DOHH2 (cell line): ENCODE measurements around the gene SHROOM2.

Experiments used
- H3F3A ChIP-seq: fragments of 200-600 bp; sonication (generic), shearing (Covaris generic); 2 replicates; pipeline ENCODE4 v1.6.0; 2016; ENCODE audit warnings: antibody characterized with exemption, mild to moderate bottlenecking; ENCODE audit not compliant: control insufficient read depth, insufficient read depth
- H3K27ac ChIP-seq: fragments of 200-600 bp; sonication (generic); 2 replicates; pipeline ENCODE4 v1.5.1; 2014; ENCODE audit warnings: low read depth, mild to moderate bottlenecking, low read length, moderate library complexity
- H3K27me3 ChIP-seq: fragments of 200-600 bp; sonication (generic); 2 replicates; pipeline ENCODE4 v1.6.1; 2014; ENCODE audit warnings: mild to moderate bottlenecking, low read length, mixed read lengths; ENCODE audit not compliant: control insufficient read depth
- H3K36me3 ChIP-seq: fragments of 200-600 bp; sonication (generic); 2 replicates; pipeline ENCODE4 v1.6.1; 2014; ENCODE audit warnings: mild to moderate bottlenecking, low read length, moderate library complexity, mixed read lengths; ENCODE audit not compliant: control insufficient read depth
- H3K4me1 ChIP-seq: fragments of 200-600 bp; sonication (generic); 2 replicates; pipeline ENCODE4 v1.6.1; 2014; ENCODE audit warnings: mild to moderate bottlenecking, low read length, mixed read lengths; ENCODE audit not compliant: control insufficient read depth
- H3K4me2 ChIP-seq: fragments of 200-600 bp; sonication (generic); 2 replicates; pipeline ENCODE4 v1.6.0; 2014; ENCODE audit warnings: mild to moderate bottlenecking, low read length, moderate library complexity
- H3K4me3 ChIP-seq: fragments of 200-600 bp; sonication (generic); 2 replicates; pipeline ENCODE4 v1.5.1; 2014; ENCODE audit warnings: mild to moderate bottlenecking, low read length, mixed read lengths
- H3K79me2 ChIP-seq: fragments of 200-600 bp; sonication (generic); 2 replicates; pipeline ENCODE4 v1.6.1; 2014; ENCODE audit warnings: mild to moderate bottlenecking, low read length, mixed read lengths; ENCODE audit not compliant: control insufficient read depth
- H3K9me2 ChIP-seq: fragments of 200-600 bp; sonication (generic); replicated peaks from 2 replicates; pipeline ENCODE4 v1.6.1; 2014; ENCODE audit warnings: mild to moderate bottlenecking, low read length, mixed read lengths; ENCODE audit not compliant: control insufficient read depth
- H3K9me3 ChIP-seq: fragments of 200-600 bp; sonication (generic); 2 replicates; pipeline ENCODE4 v1.6.1; 2014; ENCODE audit warnings: antibody characterized with exemption, low read length, mixed read lengths; ENCODE audit not compliant: control insufficient read depth, insufficient read depth
- H4K20me1 ChIP-seq: fragments of 200-600 bp; sonication (generic); 2 replicates; pipeline ENCODE4 v1.6.0; 2014; ENCODE audit warnings: low read depth, mild to moderate bottlenecking, antibody characterized with exemption, low read length, moderate library complexity; ENCODE audit not compliant: control insufficient read depth, insufficient read depth
- CTCF ChIP-seq: fragments of 200-600 bp; sonication (generic); IDR thresholded peaks from one replicate; pipeline ENCODE4 v1.5.1; 2014; ENCODE audit warnings: antibody characterized with exemption, mild to moderate bottlenecking, low read depth, low read length; ENCODE audit not compliant: poor library complexity, severe bottlenecking
- EZH2phosphoT487 ChIP-seq: fragments of 200-600 bp; sonication (generic); IDR thresholded peaks from 2 replicates; pipeline ENCODE4 v1.6.1; 2017; ENCODE audit warnings: borderline replicate concordance, mild to moderate bottlenecking, antibody characterized with exemption, low read length, moderate library complexity, mixed read lengths

SHROOM2 gene

GRCh38 chrX:9947131-9947794 is 161.0 kb downstream of the SHROOM2 start:
- H4K20me1 ChIP-seq, result no peaks in the 10 kb centered on the region
- no peaks in the 10 kb centered on the region; the same call in 1 of the 2 replicates for H3K27me3 ChIP-seq
- H3K4me1 ChIP-seq, result peaks cover 4% of the 10 kb centered on the region; the same call in 1 of the 2 replicates
- no peaks in the 10 kb centered on the region for H3K36me3 ChIP-seq
- H3K79me2 ChIP-seq, result no peaks in the 10 kb centered on the region
- TF ChIP-seq CTCF (no peak), EZH2phosphoT487 (no peak)
- H3K27ac ChIP-seq, result no peak overlapping the region
- no peaks in the 10 kb centered on the region for H3K9me2 ChIP-seq
- H3K4me3 ChIP-seq, result no peak overlapping the region
- H3K9me3 ChIP-seq, result peaks cover 1% of the 10 kb centered on the region; the same call in 1 of the 2 replicates
- H3F3A ChIP-seq, result no peaks in the 10 kb centered on the region
- no peak overlapping the region for H3K4me2 ChIP-seq

GRCh38 chrX:9948406-9948805 is 162.2 kb downstream of the SHROOM2 start:
- Histone ChIP-seq H3K27me3 (no peaks in the 10 kb centered on the region; the same call in 1 of the 2 replicates), H3F3A (no peaks in the 10 kb centered on the region), H3K4me2 (no peak overlapping the region), H3K36me3 (no peaks in the 10 kb centered on the region), H3K79me2 (no peaks in the 10 kb centered on the region), H3K4me3 (no peak overlapping the region), H3K9me2 (no peaks in the 10 kb centered on the region), H4K20me1 (no peaks in the 10 kb centered on the region), H3K4me1 (peaks cover 15% of the 10 kb centered on the region), H3K27ac (no peak overlapping the region), H3K9me3 (peaks cover 11% of the 10 kb centered on the region)
- no peak for TF ChIP-seq CTCF
- TF ChIP-seq EZH2phosphoT487, result no peak

DNA sequence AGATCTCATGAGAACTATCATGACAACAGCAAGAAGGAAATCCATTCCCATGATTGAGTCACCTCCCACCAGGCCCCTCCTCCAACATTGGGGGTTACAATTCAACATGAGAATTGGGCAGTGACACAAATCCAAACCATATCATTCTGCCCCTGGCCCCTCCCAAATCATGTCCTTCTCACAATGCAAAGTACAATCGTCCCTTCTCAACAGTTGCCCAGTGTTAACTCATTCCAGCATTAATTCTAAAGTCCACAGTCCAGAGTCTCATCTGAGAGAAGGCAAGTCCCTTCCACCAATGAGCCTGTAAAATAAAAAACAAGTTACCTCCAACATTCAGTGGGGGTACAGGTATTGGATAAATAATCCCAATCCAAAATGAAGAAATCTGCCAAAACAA is 166.1 kb downstream of the SHROOM2 start:
- Histone ChIP-seq H3K9me3 (peaks cover 11% of the 10 kb centered on the region), H3K4me1 (peaks cover 31% of the 10 kb centered on the region), H3K36me3 (no peaks in the 10 kb centered on the region), H3K79me2 (no peaks in the 10 kb centered on the region), H3F3A (no peaks in the 10 kb centered on the region), H3K4me3 (peak overlapping the region; percentile 46; the same call in 1 of the 2 replicates), H3K27me3 (no peaks in the 10 kb centered on the region; the same call in 1 of the 2 replicates), H3K4me2 (no peak overlapping the region), H3K9me2 (no peaks in the 10 kb centered on the region), H3K27ac (no peak overlapping the region), H4K20me1 (no peaks in the 10 kb centered on the region)
- TF ChIP-seq CTCF (no peak), EZH2phosphoT487 (no peak)
